ENCODE results near the gene PCCB. TPM values are rescaled to one million over a fixed set of nuclear protein-coding genes. Genes with fewer than 3 reads are reported as not detected.

PCCB gene
- total RNA-seq, 4 donors from 2014 or later, result 30.7 to 43.5 (median 38.0) TPM

GRCh38 chr3:136249593-136249992, 547 bp upstream of the PCCB start:
- no peak for DNase-seq

GRCh38 chr3:136250903-136251460, 842 bp downstream of the PCCB start:
- Histone ChIP-seq H3K9me3 (no peaks in the 10 kb centered on the region), H3K36me3 (peaks cover 0 to 7% (median 0%) of the 10 kb centered on the region in 3 donors), H3K4me1 (peaks cover 10 to 22% (median 15%) of the 10 kb centered on the region in 3 donors), H3K27ac (peak overlapping the region; percentile 89 to 98 (median 94)), H3K4me3 (peak overlapping the region; percentile 65 to 93 (median 80)), H3K27me3 (no peaks in the 10 kb centered on the region)
- intact Hi-C loops (cut with DNase I), result loop anchor here (5.0 kb wide), 1 partner anchor 174 kb away; no protein-coding TSS in a partner anchor
- TF ChIP-seq CTCF (IDR thresholded peaks at IDR 0.05) (peak in 1 of 6 experiments; percentile 11), POLR2A (IDR thresholded peaks at IDR 0.05) (no peak)
- no peak for DNase-seq
- 7 to 9% methylated on average over 9 to 14 of the region's 18 CpGs for WGBS, 2 donors

More at GRCh38 chr3:136249593-136249992, 547 bp upstream of the PCCB start:
- 45 to 56% methylated on average over 6 of the region's 6 CpGs for WGBS, 2 donors
- peak overlapping the region; percentile 65 to 93 (median 80) for H3K4me3 ChIP-seq
- no peak for TF ChIP-seq CTCF (IDR thresholded peaks at IDR 0.05)
- TF ChIP-seq POLR2A (IDR thresholded peaks at IDR 0.05), result no peak
- intact Hi-C loops (cut with DNase I), result no loop called here
- H3K4me1 ChIP-seq, result peaks cover 10 to 22% (median 15%) of the 10 kb centered on the region in 3 donors
- H3K27ac ChIP-seq, result peak overlapping the region; percentile 89 to 98 (median 94)
- no peaks in the 10 kb centered on the region for H3K9me3 ChIP-seq
- no peaks in the 10 kb centered on the region for H3K36me3 ChIP-seq
- H3K27me3 ChIP-seq, result no peaks in the 10 kb centered on the region

GRCh38 chr3:136251511-136251910, 1.4 kb downstream of the PCCB start:
- H3K27ac ChIP-seq, result peak overlapping the region; percentile 89 to 98 (median 94)
- no peak for TF ChIP-seq CTCF (IDR thresholded peaks at IDR 0.05)
- no peak for TF ChIP-seq POLR2A (IDR thresholded peaks at IDR 0.05)
- no peaks in the 10 kb centered on the region for H3K27me3 ChIP-seq
- peaks cover 10 to 22% (median 15%) of the 10 kb centered on the region in 3 donors for H3K4me1 ChIP-seq
- peaks cover 0 to 12% (median 2%) of the 10 kb centered on the region in 3 donors for H3K36me3 ChIP-seq
- H3K4me3 ChIP-seq, result peak overlapping the region in 3 of 4 donors; percentile 65 to 93 (median 88)
- no peak for DNase-seq
- intact Hi-C loops (cut with DNase I), result loop anchor here (5.0 kb wide), 1 partner anchor 174 kb away; no protein-coding TSS in a partner anchor
- WGBS, 2 donors, result 61 to 75% methylated on average over 3 of the region's 3 CpGs
- H3K9me3 ChIP-seq, result no peaks in the 10 kb centered on the region

GRCh38 chr3:136255672-136256406, 5.7 kb downstream of the PCCB start:
- intact Hi-C loops (cut with DNase I), result no loop called here
- DNase-seq, result no peak
- no peaks in the 10 kb centered on the region for H3K27me3 ChIP-seq
- H3K4me1 ChIP-seq, result peaks cover 6 to 14% (median 10%) of the 10 kb centered on the region in 3 donors
- no peak overlapping the region for H3K4me3 ChIP-seq
- WGBS, 2 donors, result 88 to 91% methylated on average over 8 of the region's 8 CpGs
- peaks cover 0 to 55% (median 7%) of the 10 kb centered on the region in 3 donors for H3K36me3 ChIP-seq
- H3K9me3 ChIP-seq, result no peaks in the 10 kb centered on the region
- no peak overlapping the region for H3K27ac ChIP-seq
- TF ChIP-seq CTCF (IDR thresholded peaks at IDR 0.05) (no peak), POLR2A (IDR thresholded peaks at IDR 0.05) (no peak)

GRCh38 chr3:136258199-136258598, 8.1 kb downstream of the PCCB start:
- TF ChIP-seq CTCF (IDR thresholded peaks at IDR 0.05) (no peak), POLR2A (IDR thresholded peaks at IDR 0.05) (no peak)
- Histone ChIP-seq H3K4me1 (no peaks in the 10 kb centered on the region), H3K27ac (no peak overlapping the region), H3K27me3 (no peaks in the 10 kb centered on the region), H3K4me3 (no peak overlapping the region), H3K9me3 (no peaks in the 10 kb centered on the region), H3K36me3 (peaks cover 0 to 79% (median 7%) of the 10 kb centered on the region in 3 donors)
- 90 to 92% methylated on average over 2 of the region's 2 CpGs for WGBS, 2 donors
- no peak for DNase-seq
- intact Hi-C loops (cut with DNase I), result no loop called here
